GM06990 (cell line): ENCODE measurements around the gene SHOC2.

Experiments
- DNase-seq: peaks from one replicate; pipeline ENCODE4 v3.0.0-alpha.2; 2011; ENCODE audit not compliant: insufficient read length; ENCODE audit errors: extremely low read depth
- H3K27me3 ChIP-seq: replicated peaks from 2 replicates; pipeline ENCODE4 v1.6.0; 2011; ENCODE audit warnings: low read length; ENCODE audit not compliant: control insufficient read depth, insufficient read depth
- H3K36me3 ChIP-seq: 2 replicates; pipeline ENCODE4 v1.5.1; 2011; ENCODE audit warnings: low read length; ENCODE audit not compliant: control insufficient read depth, insufficient read depth
- H3K4me3 ChIP-seq: replicated peaks from 2 replicates; pipeline ENCODE4 v1.5.1; 2011; ENCODE audit warnings: low read depth, mild to moderate bottlenecking, control low read depth, low read length
- TF ChIP-seq, protein P1 (sequence below): IDR thresholded peaks from 2 replicates; pipeline ENCODE4 v1.5.1; 2011; ENCODE audit warnings: low read length, control low read depth, mild to moderate bottlenecking, inconsistent platforms; ENCODE audit not compliant: insufficient read depth, poor library complexity, severe bottlenecking

Gene SHOC2

DNA sequence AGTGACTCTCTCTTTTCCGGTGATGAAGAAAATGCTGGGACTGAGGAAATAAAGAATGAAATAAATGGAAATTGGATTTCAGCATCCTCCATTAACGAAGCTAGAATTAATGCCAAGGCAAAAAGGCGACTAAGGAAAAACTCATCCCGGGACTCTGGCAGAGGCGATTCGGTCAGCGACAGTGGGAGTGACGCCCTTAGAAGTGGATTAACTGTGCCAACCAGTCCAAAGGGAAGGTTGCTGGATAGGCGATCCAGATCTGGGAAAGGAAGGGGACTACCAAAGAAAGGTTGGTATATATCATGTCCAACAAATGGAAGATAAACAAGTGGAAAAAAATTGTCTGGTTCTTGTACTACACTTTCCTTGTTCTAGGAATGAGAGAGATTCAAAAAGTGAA is 38.2 kb upstream of the SHOC2 start:
- peaks cover 4% of the 10 kb centered on the region for H3K36me3 ChIP-seq
- H3K27me3 ChIP-seq, result no peaks in the 10 kb centered on the region
- no peak overlapping the region for H3K4me3 ChIP-seq
- no peak for DNase-seq
- TF ChIP-seq, protein P1, sequence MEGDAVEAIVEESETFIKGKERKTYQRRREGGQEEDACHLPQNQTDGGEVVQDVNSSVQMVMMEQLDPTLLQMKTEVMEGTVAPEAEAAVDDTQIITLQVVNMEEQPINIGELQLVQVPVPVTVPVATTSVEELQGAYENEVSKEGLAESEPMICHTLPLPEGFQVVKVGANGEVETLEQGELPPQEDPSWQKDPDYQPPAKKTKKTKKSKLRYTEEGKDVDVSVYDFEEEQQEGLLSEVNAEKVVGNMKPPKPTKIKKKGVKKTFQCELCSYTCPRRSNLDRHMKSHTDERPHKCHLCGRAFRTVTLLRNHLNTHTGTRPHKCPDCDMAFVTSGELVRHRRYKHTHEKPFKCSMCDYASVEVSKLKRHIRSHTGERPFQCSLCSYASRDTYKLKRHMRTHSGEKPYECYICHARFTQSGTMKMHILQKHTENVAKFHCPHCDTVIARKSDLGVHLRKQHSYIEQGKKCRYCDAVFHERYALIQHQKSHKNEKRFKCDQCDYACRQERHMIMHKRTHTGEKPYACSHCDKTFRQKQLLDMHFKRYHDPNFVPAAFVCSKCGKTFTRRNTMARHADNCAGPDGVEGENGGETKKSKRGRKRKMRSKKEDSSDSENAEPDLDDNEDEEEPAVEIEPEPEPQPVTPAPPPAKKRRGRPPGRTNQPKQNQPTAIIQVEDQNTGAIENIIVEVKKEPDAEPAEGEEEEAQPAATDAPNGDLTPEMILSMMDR, result no peak

DNA sequence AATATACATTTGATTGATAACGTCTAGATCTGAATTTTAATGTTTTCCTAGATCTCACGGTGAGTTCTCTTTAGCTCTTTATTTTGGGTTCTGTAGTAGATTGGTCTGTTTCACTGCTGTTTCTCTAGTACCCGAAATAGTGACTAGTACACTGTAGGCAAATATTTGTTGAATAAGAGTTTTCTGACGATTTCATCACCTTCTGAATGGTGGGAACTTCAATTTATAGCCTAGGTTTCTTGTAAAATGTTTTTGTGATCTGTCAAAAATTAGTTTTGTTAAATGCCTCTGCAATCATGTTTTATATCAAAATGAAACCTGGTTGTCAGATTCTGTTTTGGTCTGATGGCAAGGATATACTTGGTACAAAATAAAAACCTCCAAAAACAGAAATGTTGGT is 37.5 kb upstream of the SHOC2 start:
- Histone ChIP-seq H3K27me3 (no peaks in the 10 kb centered on the region), H3K4me3 (no peak overlapping the region), H3K36me3 (peaks cover 4% of the 10 kb centered on the region)
- DNase-seq, result no peak
- TF ChIP-seq, protein P1, result no peak

DNA sequence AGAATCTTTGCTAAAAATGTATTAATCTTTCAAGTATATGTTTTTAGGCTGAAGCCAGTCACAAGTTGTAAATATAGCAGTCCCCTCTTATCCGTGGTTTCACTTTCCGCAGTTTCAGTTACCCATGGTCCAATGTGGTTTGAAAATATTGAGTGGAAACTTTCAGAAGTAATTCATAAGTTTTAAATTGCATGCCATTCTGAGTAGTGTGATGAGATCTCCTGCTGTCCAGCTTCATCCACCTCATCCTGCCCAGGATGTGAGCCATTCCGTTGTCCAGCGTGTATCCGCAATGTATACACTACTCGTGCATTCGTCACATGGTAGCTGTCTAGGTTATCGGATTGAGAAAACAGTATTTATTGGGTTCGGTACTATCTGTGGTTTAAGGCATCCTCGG is 35.5 kb upstream of the SHOC2 start:
- Histone ChIP-seq H3K36me3 (peaks cover 2% of the 10 kb centered on the region), H3K27me3 (no peaks in the 10 kb centered on the region), H3K4me3 (no peak overlapping the region)
- TF ChIP-seq, protein P1, result no peak
- no peak for DNase-seq

DNA sequence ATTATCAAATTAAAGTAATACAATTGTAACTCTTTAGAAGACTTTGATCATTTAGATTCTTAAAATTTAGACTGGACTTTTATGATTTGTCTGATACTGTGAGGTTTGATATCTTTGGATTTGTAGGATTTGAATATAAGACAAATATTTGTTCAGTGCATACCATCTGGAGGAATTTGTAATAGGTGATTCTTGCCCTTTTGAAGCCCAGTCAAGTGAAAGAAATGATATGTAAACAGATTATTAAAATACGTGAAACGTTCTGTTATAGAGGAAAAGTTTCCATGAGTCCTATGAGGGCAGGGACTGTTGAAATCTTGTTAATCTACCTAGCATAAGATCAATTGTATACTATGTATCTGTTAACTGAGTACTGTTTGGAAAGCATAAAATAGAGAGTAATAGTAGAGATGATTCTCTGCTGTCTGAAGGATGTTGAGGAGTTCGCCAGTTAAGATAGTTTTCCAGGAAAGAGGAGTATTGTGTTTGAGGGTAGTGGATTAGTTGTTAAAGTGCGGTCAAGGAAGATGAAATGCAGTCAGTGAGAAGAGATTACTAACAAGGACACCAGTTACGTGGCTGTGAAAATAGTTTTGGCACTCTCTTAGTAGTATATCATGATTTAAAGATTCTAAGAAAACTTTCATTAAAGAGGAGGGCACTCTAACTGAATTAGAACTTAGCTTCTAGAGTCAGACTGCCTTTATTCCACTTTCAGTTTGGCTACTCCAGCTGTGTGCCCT is 33.3 kb upstream of the SHOC2 start:
- no peaks in the 10 kb centered on the region for H3K27me3 ChIP-seq
- TF ChIP-seq, protein P1, result no peak
- no peak overlapping the region for H3K4me3 ChIP-seq
- no peak for DNase-seq
- H3K36me3 ChIP-seq, result peaks cover 2% of the 10 kb centered on the region

DNA sequence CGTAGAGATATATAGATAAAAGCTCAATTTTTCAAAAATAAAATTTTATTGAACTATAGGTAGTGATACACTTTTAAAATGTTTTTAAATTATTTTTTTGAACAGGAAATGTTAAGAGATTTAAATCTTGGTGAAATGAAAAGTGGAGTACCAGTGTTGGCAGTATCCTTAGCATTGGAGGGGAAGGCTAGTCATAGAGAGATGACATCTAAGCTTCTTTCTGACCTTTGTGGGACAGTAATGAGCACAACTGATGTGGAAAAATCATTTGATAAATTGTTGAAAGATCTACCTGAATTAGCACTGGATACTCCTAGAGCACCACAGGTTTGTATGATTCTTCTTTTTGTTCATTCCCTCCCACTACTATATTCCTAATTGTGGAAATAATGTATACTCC is 31.8 kb upstream of the SHOC2 start:
- TF ChIP-seq, protein P1, result no peak
- no peak for DNase-seq
- no peak overlapping the region for H3K4me3 ChIP-seq
- H3K27me3 ChIP-seq, result no peaks in the 10 kb centered on the region
- H3K36me3 ChIP-seq, result peaks cover 2% of the 10 kb centered on the region
